ENCODE results near the gene EHBP1L1.
A peak's percentile ranks its signal among the peaks of the same experiment; 100 is the strongest.

Gene EHBP1L1

GRCh38 chr11:65595131-65595530, 19.3 kb downstream of the EHBP1L1 start:
- no peak for DNase-seq (ENCODE audit: low spot score)

GRCh38 chr11:65595543-65596281, 19.9 kb downstream of the EHBP1L1 start, which contains the start of gene KCNK7:
TSS of gene KCNK7 (minus strand) at chr11:65595800. CDS start at chr11:65595772, 28 bp downstream.
- no peak for DNase-seq (ENCODE audit: low spot score)

- DNase-seq (ENCODE audit: low spot score): no peak
These were observed 20.7 kb downstream of the EHBP1L1 start for GRCh38 chr11:65596520-65596919.

- DNase-seq (ENCODE audit: low spot score): no peak
These were observed 22.4 kb downstream of the EHBP1L1 start for GRCh38 chr11:65598258-65598699.

- no peak for DNase-seq (ENCODE audit: low spot score)
These were observed 23.5 kb downstream of the EHBP1L1 start for GRCh38 chr11:65599216-65599954.

- no peak for DNase-seq (ENCODE audit: low spot score)
These were observed 24.0 kb downstream of the EHBP1L1 start for GRCh38 chr11:65599955-65600246.

GRCh38 chr11:65604258-65604657, 28.4 kb downstream of the EHBP1L1 start:
- no peak for DNase-seq (ENCODE audit: low spot score)

- DNase-seq (ENCODE audit: low spot score): peak; percentile 99
These were observed 31.2 kb downstream of the EHBP1L1 start for GRCh38 chr11:65606876-65607613.

- DNase-seq (ENCODE audit: low spot score): no peak
These were observed 32.0 kb downstream of the EHBP1L1 start for GRCh38 chr11:65607614-65608426.

- DNase-seq (ENCODE audit: low spot score): no peak
These were observed 33.4 kb downstream of the EHBP1L1 start for GRCh38 chr11:65609229-65609628.

- DNase-seq (ENCODE audit: low spot score): no peak
These were observed 33.8 kb downstream of the EHBP1L1 start for GRCh38 chr11:65609665-65610064.

- no peak for DNase-seq (ENCODE audit: low spot score)
These were observed 34.6 kb downstream of the EHBP1L1 start for GRCh38 chr11:65610404-65610803.

GRCh38 chr11:65611028-65611757, 35.3 kb downstream of the EHBP1L1 start:
- no peak for DNase-seq (ENCODE audit: low spot score)

GRCh38 chr11:65611758-65612603, 36.1 kb downstream of the EHBP1L1 start:
- DNase-seq (ENCODE audit: low spot score): no peak

GRCh38 chr11:65612691-65613090, 36.8 kb downstream of the EHBP1L1 start:
- DNase-seq (ENCODE audit: low spot score): no peak

GRCh38 chr11:65613091-65613928, 37.5 kb downstream of the EHBP1L1 start:
- DNase-seq (ENCODE audit: low spot score): no peak

- peak; percentile 100 for DNase-seq (ENCODE audit: low spot score)
These were observed 39.5 kb downstream of the EHBP1L1 start, which contains the start of gene PCNX3 for GRCh38 chr11:65615229-65615949. TSS of gene PCNX3 (plus strand) at chr11:65615776. CDS start at chr11:65616312, 536 bp downstream.

- peak; percentile 80 for DNase-seq (ENCODE audit: low spot score)
These were observed 40.2 kb downstream of the EHBP1L1 start for GRCh38 chr11:65615950-65616574.

All from GM03348 (cell line).